Stomach (tissue), 9 donors: ENCODE data around the gene ZNF462. TPM values are rescaled to one million over a fixed set of nuclear protein-coding genes. Genes with fewer than 3 reads are reported as not detected.

Experiments
- DNase-seq, 2 donors: peaks; one replicate each; pipeline versions ENCODE4 v3.0.0 to v3.0.0-alpha.2; 2013 to 2019
- H3K27ac ChIP-seq, 5 donors: fragments of 200-600 bp in 4 of 5; sonication (generic) in 4 of 5; one replicate each; pipeline ENCODE4 v1.5.1; 2013 to 2019; ENCODE audit warnings: mild to moderate bottlenecking in 1 of 5, moderate library complexity in 1 of 5
- H3K27me3 ChIP-seq, 3 donors: fragments of 200-600 bp; sonication (generic); one replicate each; pipeline ENCODE4 v1.5.1; 2017 to 2019; ENCODE audit warnings: mixed run types in 1 of 3
- H3K36me3 ChIP-seq, 4 donors: fragments of 200-600 bp; sonication (generic); 1 replicate in 3 of 4; 2 replicates in 1 of 4; pipeline ENCODE4 v1.5.1; 2016 to 2019
- H3K4me1 ChIP-seq, 4 donors: fragments of 200-600 bp; sonication (generic); one replicate each; pipeline ENCODE4 v1.5.1; 2016 to 2019
- H3K4me3 ChIP-seq, 4 donors: fragments of 200-600 bp; sonication (generic) in 3 of 4; one replicate each; pipeline ENCODE4 v1.5.1; 2016 to 2019; ENCODE audit warnings: mild to moderate bottlenecking in 1 of 4
- H3K9me3 ChIP-seq, 4 donors: fragments of 200-600 bp; sonication (generic); one replicate each; pipeline ENCODE4 v1.5.1; 2016 to 2019
- EP300 ChIP-seq: sonication (generic); formaldehyde crosslinking; IDR thresholded peaks from one replicate; pipeline ENCODE4 v1.6.1; 2017; ENCODE audit warnings: antibody characterized with exemption
- POLR2A ChIP-seq, 4 donors: fragments of 450-650 bp; IDR thresholded peaks; one replicate each; pipeline ENCODE4 v1.6.1; 2016; ENCODE audit warnings: antibody characterized with exemption in 4 of 4, control low read depth in 2 of 4, mild to moderate bottlenecking in 1 of 4, moderate library complexity in 1 of 4
- POLR2AphosphoS5 ChIP-seq, 3 donors: sonication (generic); formaldehyde crosslinking; IDR thresholded peaks; one replicate each; pipeline ENCODE4 v1.6.1; 2016; ENCODE audit warnings: antibody characterized with exemption in 3 of 3
- WGBS, 5 donors: extraction: QIAGEN DNeasy Blood & Tissue Kit in 3 of 5; methylation state at CpG; one replicate each; pipeline versions ENCODE4 v1.1.5 to v1.1.7; 2013 to 2018; 5-methylcytosine and 5-hydroxymethylcytosine counted together
- intact Hi-C: fragments of 100-400 bp; cut with DNase I; formaldehyde crosslinking; loops from one replicate; pipeline ENCODE4 v1.15.1; 2023; ENCODE audit warnings: low total_unique reads
- polyA plus RNA-seq, 3 donors: library from polyadenylated mRNA; stranded (reverse); fragments of 200-250 nt; gene quantifications; one replicate each; pipeline ENCODE4 v1.2.3, GENCODE V29; 2013
- total RNA-seq, 5 donors: library from RNA; depleted of rRNA; stranded (reverse); fragments of >200 nt; gene quantifications; one replicate each; pipeline versions ENCODE4 v1.1.0 to v1.2.3, GENCODE V29; 2014 to 2016
- TF ChIP-seq, protein P1 (sequence below), 7 experiments: fragments of 450-650 bp in 4 of 7; fragments of 200-600 bp in 3 of 7; sonication (generic) in 3 of 7; IDR thresholded peaks; one replicate each; pipeline ENCODE4 v1.5.1; 2016 to 2019; ENCODE audit warnings: antibody characterized with exemption in 7 of 7, control low read depth in 2 of 7, mild to moderate bottlenecking in 1 of 7
- donor health status: healthy with polysubstance abuse.
- donor health status: Bipolar disorder and iron deficiency.
- donor health status: healthy.

Gene ZNF462
- total and polyA plus RNA-seq, 8 donors: 0.50 to 60.1 (median 10.1) TPM

DNA sequence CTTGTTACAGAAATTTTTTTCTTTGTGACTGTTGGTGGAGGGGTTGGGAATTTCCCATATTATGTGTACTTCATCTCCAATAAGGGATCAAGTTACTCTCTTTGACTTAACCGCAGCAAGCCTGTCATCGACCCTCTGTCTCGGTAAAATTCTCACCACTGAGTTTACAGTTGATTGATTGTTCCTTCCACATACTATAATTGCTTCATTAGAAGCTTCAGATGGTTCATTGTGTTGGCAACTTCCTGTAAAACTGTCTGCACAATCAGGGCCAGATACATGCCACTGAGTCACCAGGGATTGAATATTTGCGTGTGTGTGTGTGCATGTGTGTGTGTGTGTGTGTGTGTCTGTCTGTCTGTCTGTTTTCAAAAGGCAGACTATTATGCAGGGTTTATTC lies 176.6 kb downstream of the ZNF462 start:
- Histone ChIP-seq H3K9me3 (no peaks in the 10 kb centered on the region), H3K4me1 (no peaks in the 10 kb centered on the region), H3K4me3 (no peak overlapping the region), H3K27ac (no peak overlapping the region), H3K27me3 (no peaks in the 10 kb centered on the region), H3K36me3 (no peaks in the 10 kb centered on the region)
- 36 to 49% (median 43%) methylated on average over 4 of the region's 4 CpGs for WGBS, 5 donors
- no peak for TF ChIP-seq EP300
- TF ChIP-seq, protein P1, sequence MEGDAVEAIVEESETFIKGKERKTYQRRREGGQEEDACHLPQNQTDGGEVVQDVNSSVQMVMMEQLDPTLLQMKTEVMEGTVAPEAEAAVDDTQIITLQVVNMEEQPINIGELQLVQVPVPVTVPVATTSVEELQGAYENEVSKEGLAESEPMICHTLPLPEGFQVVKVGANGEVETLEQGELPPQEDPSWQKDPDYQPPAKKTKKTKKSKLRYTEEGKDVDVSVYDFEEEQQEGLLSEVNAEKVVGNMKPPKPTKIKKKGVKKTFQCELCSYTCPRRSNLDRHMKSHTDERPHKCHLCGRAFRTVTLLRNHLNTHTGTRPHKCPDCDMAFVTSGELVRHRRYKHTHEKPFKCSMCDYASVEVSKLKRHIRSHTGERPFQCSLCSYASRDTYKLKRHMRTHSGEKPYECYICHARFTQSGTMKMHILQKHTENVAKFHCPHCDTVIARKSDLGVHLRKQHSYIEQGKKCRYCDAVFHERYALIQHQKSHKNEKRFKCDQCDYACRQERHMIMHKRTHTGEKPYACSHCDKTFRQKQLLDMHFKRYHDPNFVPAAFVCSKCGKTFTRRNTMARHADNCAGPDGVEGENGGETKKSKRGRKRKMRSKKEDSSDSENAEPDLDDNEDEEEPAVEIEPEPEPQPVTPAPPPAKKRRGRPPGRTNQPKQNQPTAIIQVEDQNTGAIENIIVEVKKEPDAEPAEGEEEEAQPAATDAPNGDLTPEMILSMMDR (IDR thresholded peaks at IDR 0.05): no peak
- TF ChIP-seq POLR2AphosphoS5 (IDR thresholded peaks at IDR 0.05): no peak
- TF ChIP-seq POLR2A (IDR thresholded peaks at IDR 0.05): no peak
- intact Hi-C loops: no loop called here
- DNase-seq: no peak

DNA sequence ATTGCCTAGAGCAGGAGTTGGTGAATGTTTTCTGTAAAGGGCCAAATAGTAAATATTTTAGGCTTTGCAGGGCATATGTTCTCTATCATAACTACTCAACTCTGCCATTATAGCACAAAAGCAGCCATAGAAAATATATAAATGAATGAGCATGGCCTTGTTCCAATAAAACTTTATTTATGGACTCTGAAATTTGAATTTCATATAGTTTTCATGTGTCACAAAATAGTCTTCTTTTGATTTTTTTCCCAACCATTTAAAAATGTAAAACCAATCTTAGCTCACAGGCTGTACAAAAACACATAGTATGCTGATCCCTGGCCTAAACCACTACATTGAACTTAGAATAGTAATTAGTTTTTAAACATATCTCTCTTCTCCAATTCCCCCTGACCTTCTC lies 179.6 kb downstream of the ZNF462 start:
- Histone ChIP-seq H3K27ac (no peak overlapping the region), H3K36me3 (no peaks in the 10 kb centered on the region), H3K9me3 (no peaks in the 10 kb centered on the region), H3K4me3 (no peak overlapping the region), H3K4me1 (no peaks in the 10 kb centered on the region), H3K27me3 (no peaks in the 10 kb centered on the region)
- intact Hi-C loops: no loop called here
- no peak for TF ChIP-seq POLR2A (IDR thresholded peaks at IDR 0.05)
- TF ChIP-seq, protein P1 (IDR thresholded peaks at IDR 0.05): no peak
- TF ChIP-seq EP300: no peak
- no peak for TF ChIP-seq POLR2AphosphoS5 (IDR thresholded peaks at IDR 0.05)
- no peak for DNase-seq

GRCh38 chr9:107043886-107044285 lies 180.9 kb downstream of the ZNF462 start:
- Histone ChIP-seq H3K4me3 (no peak overlapping the region), H3K4me1 (no peaks in the 10 kb centered on the region), H3K36me3 (no peaks in the 10 kb centered on the region), H3K9me3 (no peaks in the 10 kb centered on the region), H3K27ac (no peak overlapping the region), H3K27me3 (no peaks in the 10 kb centered on the region)
- peak in 1 of 2 donors; percentile 29 for DNase-seq
- no peak for TF ChIP-seq EP300
- no peak for TF ChIP-seq POLR2AphosphoS5 (IDR thresholded peaks at IDR 0.05)
- TF ChIP-seq POLR2A (IDR thresholded peaks at IDR 0.05): no peak
- TF ChIP-seq, protein P1 (IDR thresholded peaks at IDR 0.05): no peak
- intact Hi-C loops: no loop called here
- WGBS, 5 donors: 30 to 49% (median 46%) methylated on average over 5 of the region's 5 CpGs

DNA sequence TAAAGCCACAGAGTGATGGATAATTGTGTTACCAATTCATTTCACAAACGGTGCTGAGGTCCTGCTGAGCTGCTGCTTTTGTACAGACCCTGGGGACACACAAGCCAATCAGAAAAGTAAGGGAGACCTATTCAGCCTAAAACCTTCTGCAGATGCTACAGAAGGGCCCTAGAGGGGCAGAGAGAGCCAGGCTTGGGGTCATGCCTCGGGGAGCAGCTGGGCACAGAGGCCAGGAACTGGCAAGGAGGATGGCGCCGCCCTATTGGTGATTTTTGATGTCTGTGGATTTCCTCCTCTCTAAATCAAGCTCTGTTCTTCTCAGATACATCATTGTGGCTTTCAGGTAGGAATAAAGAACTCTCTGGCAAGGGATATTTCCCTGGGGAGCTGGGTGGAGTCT lies 181.9 kb downstream of the ZNF462 start:
- no peaks in the 10 kb centered on the region for H3K27me3 ChIP-seq
- TF ChIP-seq, protein P1 (IDR thresholded peaks at IDR 0.05): no peak
- TF ChIP-seq POLR2AphosphoS5 (IDR thresholded peaks at IDR 0.05) (no peak), EP300 (no peak), POLR2A (IDR thresholded peaks at IDR 0.05) (no peak)
- H3K9me3 ChIP-seq: no peaks in the 10 kb centered on the region
- H3K36me3 ChIP-seq: no peaks in the 10 kb centered on the region
- intact Hi-C loops: no loop called here
- H3K4me1 ChIP-seq: no peaks in the 10 kb centered on the region
- no peak for DNase-seq
- 73 to 88% (median 83%) methylated on average over 4 of the region's 4 CpGs for WGBS, 5 donors
- no peak overlapping the region for H3K27ac ChIP-seq
- H3K4me3 ChIP-seq: no peak overlapping the region
